Adrenal gland (tissue), 12 donors: ENCODE data around the gene BUB3. TPM values are rescaled to one million over a fixed set of nuclear protein-coding genes. Genes with fewer than 3 reads are reported as not detected.

Experiments
- DNase-seq, 7 donors: peaks; one replicate each; pipeline ENCODE4 v3.0.0-alpha.2; 2019 to 2020
- H3K27ac ChIP-seq, 5 donors: fragments of 200-600 bp; sonication (generic) in 4 of 5; 1 replicate in 3 of 5; 2 replicates in 2 of 5; pipeline versions ENCODE4 v1.5.1 to v1.8.0; 2016 to 2020; ENCODE audit warnings: mild to moderate bottlenecking in 1 of 5
- H3K27me3 ChIP-seq: fragments of 200-600 bp; 2 replicates; pipeline ENCODE4 v1.8.0; 2021
- H3K36me3 ChIP-seq, 2 donors: fragments of 200-600 bp; replicated peaks in 1 of 2; 1 replicate in 1 of 2; 2 replicates in 1 of 2; pipeline versions ENCODE4 v1.5.1 to v1.8.0; 2018 to 2022
- H3K4me1 ChIP-seq, 2 donors: fragments of 200-600 bp; replicated peaks in 1 of 2; 1 replicate in 1 of 2; 2 replicates in 1 of 2; pipeline versions ENCODE4 v1.5.1 to v1.8.0; 2018 to 2021
- H3K4me3 ChIP-seq, 4 donors: fragments of 200-600 bp; sonication (generic) in 3 of 4; one replicate each; pipeline ENCODE4 v1.5.1; 2016 to 2018
- H3K9me3 ChIP-seq, 3 donors: fragments of 200-600 bp; sonication (generic) in 1 of 3; replicated peaks in 1 of 3; 1 replicate in 2 of 3; 2 replicates in 1 of 3; pipeline versions ENCODE4 v1.5.1 to v1.8.0; 2016 to 2021
- CTCF ChIP-seq, 6 experiments: fragments of 450-650 bp in 4 of 6; fragments of 200-600 bp in 2 of 6; sonication (generic) in 1 of 6; IDR thresholded peaks; 1 replicate in 5 of 6; 2 replicates in 1 of 6; pipeline versions ENCODE4 v1.5.1 to v1.8.0; 2016 to 2021; ENCODE audit warnings: antibody characterized with exemption in 6 of 6, mild to moderate bottlenecking in 2 of 6, moderate library complexity in 1 of 6
- POLR2A ChIP-seq, 2 donors: fragments of 450-650 bp; IDR thresholded peaks; one replicate each; pipeline ENCODE4 v1.6.1; 2017; ENCODE audit warnings: antibody characterized with exemption in 2 of 2, mild to moderate bottlenecking in 2 of 2, moderate library complexity in 1 of 2
- WGBS, 4 donors: extraction: QIAGEN DNeasy Blood & Tissue Kit in 2 of 4; methylation state at CpG; one replicate each; pipeline versions ENCODE4 v1.1.5 to v1.1.7; 2013 to 2017; 5-methylcytosine and 5-hydroxymethylcytosine counted together
- intact Hi-C, 2 donors: fragments of 100-400 bp; cut with DNase I; formaldehyde crosslinking; loops; one replicate each; pipeline versions ENCODE4 v1.14.1 to v1.15.0; 2022 to 2023
- polyA plus RNA-seq, 3 donors: library from polyadenylated mRNA; stranded (reverse); fragments of 200-250 nt in 2 of 3; fragments of 350-450 nt in 1 of 3; fragmentation: Illumina TruSeq in 1 of 3; extraction: RNeasy Lipid Tissue Mini Kit (QIAGEN cat#74804) in 1 of 3; gene quantifications; one replicate each; pipeline ENCODE4 v1.2.3, GENCODE V29; 2013 to 2014
- total RNA-seq, 9 donors: library from RNA; depleted of rRNA in 4 of 9; stranded (reverse); fragments of >200 nt in 4 of 9; fragments of 120-200 nt in 1 of 9; fragmentation: NEBNext Ultra II Directional in 1 of 9; extraction: Animal tissue kit (Norgen Biotek cat#: 25700) in 1 of 9; gene quantifications; one replicate each; pipeline versions ENCODE4 v1.1.0 to v1.2.4, GENCODE V29; 2013 to 2023
- donor health status: healthy with polysubstance abuse.
- donor health status: Bipolar disorder and iron deficiency.
- donor health status: DM: yes; HTN: yes; CAD: no.
- donor health status: DM: no; HTN: no; CAD: no.
- donor health status: DM: no; HTN: no; CAD: no.
- donor health status: DM: yes; HTN: yes; CAD: no.

BUB3 gene
- total and polyA plus RNA-seq, 12 donors, result 23.8 to 167 (median 106) TPM

GRCh38 chr10:123133541-123134342 is 20.5 kb upstream of the BUB3 start:
- no peaks in the 10 kb centered on the region for H3K9me3 ChIP-seq
- H3K36me3 ChIP-seq, result no peaks in the 10 kb centered on the region
- peaks cover 20 to 46% of the 10 kb centered on the region in 2 donors for H3K4me1 ChIP-seq
- WGBS, 4 donors, result 7 to 10% (median 8%) methylated on average over 28 to 40 of the region's 40 CpGs
- no peak overlapping the region for H3K27ac ChIP-seq
- intact Hi-C loops, result loop anchor here (2.0 to 10.0 kb wide), 4 partner anchors 241 to 427 kb away; no protein-coding TSS in a partner anchor
- H3K4me3 ChIP-seq, result no peak overlapping the region
- TF ChIP-seq POLR2A (IDR thresholded peaks at IDR 0.05), result no peak
- TF ChIP-seq CTCF (IDR thresholded peaks at IDR 0.05), result no peak
- no peak for DNase-seq
- H3K27me3 ChIP-seq, result peaks cover 84% of the 10 kb centered on the region

GRCh38 chr10:123134343-123134914 is 19.8 kb upstream of the BUB3 start:
- H3K27ac ChIP-seq, result no peak overlapping the region
- intact Hi-C loops, result loop anchor here in 1 of 2 donors (5.0 to 10.0 kb wide), 2 partner anchors 240 to 423 kb away; no protein-coding TSS in a partner anchor
- no peak for DNase-seq
- peaks cover 91% of the 10 kb centered on the region for H3K27me3 ChIP-seq
- no peaks in the 10 kb centered on the region for H3K9me3 ChIP-seq
- H3K36me3 ChIP-seq, result no peaks in the 10 kb centered on the region
- TF ChIP-seq CTCF (IDR thresholded peaks at IDR 0.05) (no peak), POLR2A (IDR thresholded peaks at IDR 0.05) (no peak)
- H3K4me3 ChIP-seq, result no peak overlapping the region
- peaks cover 20 to 46% of the 10 kb centered on the region in 2 donors for H3K4me1 ChIP-seq
- WGBS, 4 donors, result 0 to 7% (median 3%) methylated on average over 5 to 42 of the region's 42 CpGs

- Histone ChIP-seq H3K4me3 (peak overlapping the region in 1 of 4 donors; percentile 51), H3K27ac (no peak overlapping the region), H3K27me3 (peaks cover 96% of the 10 kb centered on the region), H3K36me3 (no peaks in the 10 kb centered on the region), H3K4me1 (peaks cover 20 to 46% of the 10 kb centered on the region in 2 donors), H3K9me3 (no peaks in the 10 kb centered on the region)
- intact Hi-C loops, result loop anchor here in 1 of 2 donors (5.0 to 10.0 kb wide), 2 partner anchors 240 to 422 kb away; no protein-coding TSS in a partner anchor
- DNase-seq, result no peak
- no peak for TF ChIP-seq POLR2A (IDR thresholded peaks at IDR 0.05)
- no peak for TF ChIP-seq CTCF (IDR thresholded peaks at IDR 0.05)
- WGBS, 4 donors, result 0 to 5% (median 3%) methylated on average over 1 to 43 of the region's 46 CpGs
Measured at GRCh38 chr10:123134915-123135414, 19.2 kb upstream of the BUB3 start.
